GM18870 (cell line): ENCODE data around the gene CPT1C.

ENCODE experiments used
- ATAC-seq: cut with Tn5 transposase; IDR thresholded peaks from one replicate; pipeline ENCODE4 v1.9.1; 2021; ENCODE audit warnings: moderate library complexity; ENCODE audit not compliant: unreplicated experiment

CPT1C gene

DNA sequence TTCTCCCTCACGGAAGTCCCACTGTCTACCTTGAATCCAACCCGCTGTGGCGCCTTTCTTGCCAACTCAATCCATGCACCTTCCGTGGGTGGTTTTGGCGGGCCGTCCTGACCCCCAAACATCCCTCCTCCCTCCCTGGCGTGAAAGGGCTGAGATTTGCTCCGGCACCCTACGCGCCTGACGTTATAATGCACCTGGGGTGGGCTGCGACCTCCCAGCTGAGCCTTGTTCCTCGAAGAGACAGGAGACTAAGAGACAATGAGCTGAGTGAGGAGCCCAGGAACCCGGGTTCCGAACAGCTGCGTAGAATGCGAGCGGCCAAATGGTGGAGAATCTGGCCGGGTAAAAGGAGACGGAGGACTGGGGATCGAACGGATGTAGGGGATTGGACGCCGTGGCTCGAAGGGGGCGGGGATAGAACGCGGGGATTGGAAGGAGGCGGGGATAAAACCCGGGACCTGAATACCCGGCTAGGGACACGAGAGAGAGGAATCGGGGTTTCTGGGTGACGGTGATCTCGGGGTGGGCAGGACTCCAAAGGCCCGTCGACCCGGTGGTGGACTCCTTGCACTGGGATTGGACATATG is at the start of gene CPT1C:
TSS of gene CPT1C (plus strand) at position 461 of the 587 bp plus-strand sequence. CDS start 1,137 bp downstream, outside the sequence.
- no peak for ATAC-seq

GRCh38 chr19:49641688-49642491 is 49.0 kb upstream of the CPT1C start, which contains the start of gene SCAF1:
SCAF1 (plus strand) TSS chr19:49642209; CDS start chr19:49645027, 2,818 bp downstream.
- ATAC-seq = peak; percentile 54

GRCh38 chr19:49642492-49643035 is 48.4 kb upstream of the CPT1C start:
- ATAC-seq = no peak

DNA sequence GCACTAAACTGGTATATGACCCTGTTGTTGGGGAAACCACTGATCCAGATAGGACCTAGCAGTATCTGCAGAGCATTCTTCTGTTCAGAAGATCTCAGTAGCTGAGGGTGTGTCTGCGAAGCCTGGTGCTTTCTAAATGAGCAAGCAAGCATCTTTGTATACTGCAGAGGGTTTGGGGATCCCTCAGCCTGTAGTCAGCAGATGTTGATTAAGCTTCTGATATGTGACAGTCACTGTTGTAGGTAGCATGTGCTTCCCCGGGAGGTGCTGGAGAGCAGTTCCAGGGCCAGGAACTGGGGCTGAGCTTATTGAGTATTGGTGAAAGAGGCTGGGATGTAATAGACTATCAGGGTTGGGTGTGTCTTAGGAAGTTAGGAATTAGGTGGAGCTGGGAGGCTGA is 47.5 kb upstream of the CPT1C start:
- ATAC-seq = no peak

DNA sequence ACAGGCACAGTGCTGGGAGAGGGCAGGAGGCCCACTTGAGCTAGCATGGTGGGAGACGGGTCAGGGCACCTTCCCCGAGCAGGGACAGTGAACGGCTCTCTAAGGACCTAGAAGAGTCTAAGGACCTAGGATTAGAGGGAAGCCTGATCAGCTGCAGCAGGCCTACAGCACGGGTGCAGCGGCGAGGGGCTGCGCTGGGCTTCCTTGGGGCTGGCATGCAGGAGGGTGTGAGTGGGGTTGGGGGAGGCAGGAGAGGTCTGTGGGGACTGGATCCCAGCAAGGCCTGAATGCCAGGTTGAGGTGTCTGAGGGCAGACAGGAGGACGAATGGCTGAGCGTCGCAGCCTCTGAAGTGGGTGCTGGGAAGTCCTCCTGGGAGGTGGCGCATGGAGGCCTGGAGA is 45.3 kb upstream of the CPT1C start:
- ATAC-seq = no peak

DNA sequence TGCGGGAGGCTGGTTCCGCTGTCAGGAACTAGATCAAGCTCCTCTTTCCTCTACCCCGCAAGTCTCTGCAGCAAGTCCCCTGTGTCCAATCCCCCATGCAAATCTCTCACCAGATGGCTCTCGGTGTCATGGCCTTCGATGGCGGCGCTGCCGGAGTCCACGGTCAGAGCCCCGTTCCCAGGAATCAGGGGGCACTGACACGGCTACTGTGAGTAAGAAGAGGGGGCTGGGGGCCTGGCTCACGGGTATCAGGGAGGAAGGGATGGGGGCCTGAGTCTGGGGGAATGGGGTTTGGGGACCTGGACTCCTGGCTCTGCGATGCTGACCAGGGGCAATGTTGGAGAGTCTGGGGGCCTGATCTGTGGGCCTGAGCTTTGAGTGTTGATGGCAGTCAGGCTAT is 44.9 kb upstream of the CPT1C start:
- ATAC-seq = no peak

DNA sequence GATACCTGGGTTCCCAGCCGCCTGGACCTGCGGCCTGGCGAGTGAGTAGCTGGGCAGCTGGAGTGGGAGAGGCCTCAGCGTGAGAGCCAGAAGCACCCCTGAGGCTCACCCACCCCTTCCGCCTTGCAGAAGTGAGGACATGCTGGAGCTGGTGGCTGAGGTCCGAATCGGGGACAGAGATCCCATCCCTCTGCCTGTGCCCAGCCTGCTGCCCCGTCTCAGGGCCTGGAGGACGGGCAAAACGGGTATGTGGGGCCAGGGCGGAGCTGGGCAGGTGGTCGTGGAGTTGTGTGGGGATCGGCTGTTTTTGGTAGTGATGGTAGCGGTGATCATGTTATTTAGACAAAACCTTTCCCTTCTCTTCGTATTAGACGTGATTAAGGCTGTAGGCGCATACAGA is 44.3 kb upstream of the CPT1C start:
- no peak for ATAC-seq

- ATAC-seq = no peak
Measured at GRCh38 chr19:49651029-49651819, 39.7 kb upstream of the CPT1C start.

- no peak for ATAC-seq
Measured at GRCh38 chr19:49651820-49652550, 38.9 kb upstream of the CPT1C start.

DNA sequence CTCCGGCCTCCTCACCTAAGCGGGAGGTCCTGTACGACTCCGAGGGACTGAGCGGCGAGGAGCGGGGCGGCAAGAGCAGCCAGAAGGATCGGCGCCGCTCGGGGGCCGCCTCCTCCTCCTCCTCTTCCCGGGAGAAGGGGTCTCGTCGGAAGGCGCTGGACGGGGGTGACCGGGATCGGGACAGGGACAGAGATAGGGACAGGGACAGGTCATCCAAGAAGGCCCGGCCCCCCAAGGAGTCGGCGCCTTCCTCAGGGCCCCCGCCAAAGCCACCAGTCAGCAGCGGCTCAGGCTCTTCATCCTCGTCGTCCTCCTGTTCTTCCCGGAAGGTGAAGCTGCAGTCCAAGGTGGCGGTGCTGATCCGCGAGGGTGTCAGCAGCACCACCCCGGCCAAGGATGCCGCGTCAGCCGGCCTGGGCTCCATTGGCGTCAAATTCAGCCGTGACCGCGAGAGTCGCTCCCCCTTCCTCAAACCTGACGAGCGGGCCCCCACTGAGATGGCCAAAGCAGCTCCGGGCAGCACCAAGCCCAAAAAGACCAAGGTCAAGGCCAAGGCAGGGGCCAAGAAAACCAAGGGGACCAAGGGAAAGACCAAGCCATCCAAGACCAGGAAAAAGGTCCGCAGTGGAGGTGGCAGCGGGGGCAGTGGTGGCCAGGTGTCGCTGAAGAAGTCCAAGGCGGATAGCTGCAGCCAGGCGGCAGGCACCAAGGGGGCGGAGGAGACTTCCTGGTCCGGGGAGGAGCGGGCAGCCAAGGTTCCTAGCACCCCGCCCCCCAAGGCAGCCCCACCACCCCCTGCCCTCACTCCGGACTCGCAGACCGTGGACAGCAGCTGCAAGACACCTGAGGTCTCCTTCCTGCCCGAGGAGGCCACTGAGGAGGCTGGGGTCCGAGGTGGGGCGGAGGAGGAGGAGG is 38.1 kb upstream of the CPT1C start:
- ATAC-seq = no peak

DNA sequence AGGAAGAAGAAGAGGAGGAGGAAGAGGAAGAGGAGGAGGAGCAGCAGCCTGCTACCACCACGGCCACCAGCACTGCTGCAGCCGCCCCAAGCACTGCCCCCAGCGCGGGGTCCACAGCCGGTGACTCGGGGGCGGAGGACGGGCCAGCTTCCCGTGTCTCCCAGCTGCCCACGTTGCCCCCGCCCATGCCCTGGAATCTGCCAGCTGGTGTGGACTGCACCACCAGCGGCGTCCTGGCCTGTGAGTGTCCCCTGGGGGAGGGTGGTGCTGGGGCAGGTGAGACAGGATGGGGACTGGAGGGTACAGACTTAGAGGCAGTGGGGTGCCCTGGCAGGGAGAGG is 37.5 kb upstream of the CPT1C start:
- ATAC-seq = no peak

DNA sequence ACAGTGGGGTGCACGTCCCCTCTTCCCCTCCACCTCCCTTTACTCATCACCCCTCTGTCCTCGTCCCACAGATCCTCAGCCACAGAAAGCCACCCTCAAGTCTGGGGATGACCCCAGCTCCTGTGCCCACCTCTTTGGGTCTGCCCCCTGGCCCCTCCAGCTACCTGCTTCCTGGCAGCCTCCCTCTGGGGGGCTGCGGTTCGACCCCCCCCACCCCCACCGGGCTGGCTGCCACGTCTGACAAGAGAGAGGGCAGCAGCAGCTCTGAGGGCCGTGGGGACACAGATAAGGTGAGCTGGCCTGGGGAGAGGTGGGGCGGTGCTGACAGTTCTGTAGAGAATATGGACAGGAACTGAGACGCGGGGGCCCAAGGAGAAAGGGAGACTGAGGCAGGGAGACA is 36.3 kb upstream of the CPT1C start:
- no peak for ATAC-seq

- no peak for ATAC-seq
Measured at GRCh38 chr19:49655570-49656455, 35.1 kb upstream of the CPT1C start.

DNA sequence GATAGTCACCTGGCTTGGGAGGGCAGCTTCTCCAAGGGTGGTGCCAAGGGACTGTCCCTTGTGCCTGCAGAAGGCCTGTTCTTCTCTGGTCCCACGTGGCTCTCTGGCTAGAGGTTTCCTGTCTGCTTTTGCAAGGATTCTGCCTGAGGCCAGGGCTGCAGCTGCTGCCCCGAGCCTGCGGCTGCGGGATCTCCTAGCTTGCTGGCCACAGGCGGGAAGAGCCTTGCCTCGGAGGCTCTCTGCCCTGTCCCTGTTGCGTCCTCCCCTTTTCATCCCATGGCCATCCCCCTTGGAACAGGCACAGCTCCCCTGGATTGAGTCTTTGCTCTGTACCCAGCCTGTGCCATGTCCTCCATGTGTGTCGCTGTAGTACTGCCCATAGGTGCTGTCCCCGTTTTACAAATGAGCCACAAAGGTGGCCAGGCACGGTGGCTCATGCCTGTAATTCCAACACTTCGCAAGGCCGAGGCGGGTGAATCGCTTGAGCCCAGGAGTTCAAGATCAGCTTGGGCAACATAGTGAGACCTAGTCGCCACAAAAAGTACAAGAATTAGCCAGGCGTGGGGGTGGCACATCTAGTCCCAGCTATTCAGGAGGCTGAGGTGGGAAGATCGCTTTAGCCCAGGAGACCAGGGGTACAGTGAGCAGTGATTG is 34.3 kb upstream of the CPT1C start:
- no peak for ATAC-seq

- no peak for ATAC-seq
Measured at GRCh38 chr19:49657493-49658138, 33.3 kb upstream of the CPT1C start.

GRCh38 chr19:49658139-49658517 is 32.8 kb upstream of the CPT1C start:
- no peak for ATAC-seq

DNA sequence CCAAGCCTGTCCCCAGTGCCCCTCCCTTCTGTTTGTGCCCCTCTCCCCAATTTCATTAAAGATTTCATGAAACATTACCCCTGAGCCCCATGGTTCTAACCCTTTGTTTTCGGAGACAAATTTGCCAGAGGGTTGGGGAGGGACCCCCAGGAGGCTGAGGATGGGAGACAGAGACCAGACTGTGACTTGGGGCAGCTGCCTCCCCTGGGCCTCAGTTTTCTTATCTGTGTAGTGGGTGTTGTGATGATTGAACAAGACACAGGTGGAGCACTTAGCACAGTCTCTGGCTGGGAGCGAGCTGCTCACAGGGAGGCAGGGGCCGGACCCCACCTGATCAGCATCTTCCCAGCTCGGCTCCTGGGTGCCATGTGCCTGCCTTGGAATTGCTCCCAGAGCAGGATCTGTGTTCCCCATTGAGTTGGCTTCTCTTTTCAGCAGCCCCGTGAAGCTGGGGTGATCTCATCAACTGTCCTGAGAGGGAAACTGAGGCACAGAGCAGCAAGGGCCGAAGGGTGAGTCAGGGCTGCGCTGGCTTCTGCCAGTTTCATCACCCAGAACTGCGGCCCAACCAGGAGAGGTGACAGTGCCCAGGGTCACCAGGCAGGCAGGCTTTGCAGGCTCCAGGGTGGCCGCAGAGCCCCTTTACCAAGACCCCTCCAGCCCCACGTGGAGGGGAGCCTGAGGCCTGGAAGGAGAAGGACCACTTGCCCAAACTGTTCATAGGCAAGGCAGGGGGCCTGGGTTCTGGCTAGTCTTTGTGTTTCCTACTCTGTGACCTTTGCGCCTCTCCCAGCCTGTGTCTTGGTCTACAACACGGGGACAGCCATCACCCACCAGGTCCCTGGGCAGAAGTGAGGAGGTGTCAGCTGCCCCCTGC is 32.1 kb upstream of the CPT1C start:
- ATAC-seq = no peak
